Peyer's patch (tissue), 4 donors: ENCODE results near the gene GFRA4. TPM values are rescaled to one million over a fixed set of nuclear protein-coding genes. Genes with fewer than 3 reads are reported as not detected.
"Not testable (repeated sequence)": the region's sequence is repeated elsewhere in the genome, so short reads cannot be mapped to it uniquely, and the experiment has no call there.

ENCODE experiments used
- DNase-seq, 3 donors: peaks; one replicate each; pipeline ENCODE4 v3.0.0-alpha.2; 2017 to 2019
- H3K27ac ChIP-seq, 4 donors: fragments of 200-600 bp; sonication (generic); one replicate each; pipeline ENCODE4 v1.5.1; 2016 to 2019
- H3K27me3 ChIP-seq, 2 donors: fragments of 200-600 bp; sonication (generic); one replicate each; pipeline ENCODE4 v1.5.1; 2019
- H3K36me3 ChIP-seq, 3 donors: fragments of 200-600 bp; sonication (generic); one replicate each; pipeline ENCODE4 v1.5.1; 2016 to 2019
- H3K4me1 ChIP-seq, 4 donors: fragments of 200-600 bp; sonication (generic); one replicate each; pipeline ENCODE4 v1.5.1; 2016 to 2019
- H3K4me3 ChIP-seq, 4 donors: fragments of 200-600 bp; sonication (generic); 1 replicate in 3 of 4; 2 replicates in 1 of 4; pipeline ENCODE4 v1.5.1; 2016 to 2019; ENCODE audit warnings: mild to moderate bottlenecking in 1 of 4
- H3K9me3 ChIP-seq, 4 donors: fragments of 200-600 bp; sonication (generic); one replicate each; pipeline ENCODE4 v1.5.1; 2016 to 2019; ENCODE audit warnings: mild to moderate bottlenecking in 1 of 4
- POLR2A ChIP-seq, 2 donors: fragments of 450-650 bp; IDR thresholded peaks; one replicate each; pipeline ENCODE4 v1.5.1; 2017; ENCODE audit warnings: antibody characterized with exemption in 2 of 2, mild to moderate bottlenecking in 2 of 2, moderate library complexity in 2 of 2
- total RNA-seq, 4 donors: library from RNA; depleted of rRNA; stranded (reverse); fragments of >200 nt; gene quantifications; one replicate each; pipeline ENCODE4 v1.1.0, GENCODE V29; 2016
- TF ChIP-seq, protein P1 (sequence below), 6 experiments: fragments of 450-650 bp in 4 of 6; fragments of 200-600 bp in 2 of 6; sonication (generic) in 1 of 6; IDR thresholded peaks; one replicate each; pipeline ENCODE4 v1.5.1; 2017 to 2019; ENCODE audit warnings: antibody characterized with exemption in 6 of 6, mild to moderate bottlenecking in 3 of 6, moderate library complexity in 1 of 6

GFRA4 gene
- total RNA-seq, 4 donors from 2014 or later, result not detected

DNA sequence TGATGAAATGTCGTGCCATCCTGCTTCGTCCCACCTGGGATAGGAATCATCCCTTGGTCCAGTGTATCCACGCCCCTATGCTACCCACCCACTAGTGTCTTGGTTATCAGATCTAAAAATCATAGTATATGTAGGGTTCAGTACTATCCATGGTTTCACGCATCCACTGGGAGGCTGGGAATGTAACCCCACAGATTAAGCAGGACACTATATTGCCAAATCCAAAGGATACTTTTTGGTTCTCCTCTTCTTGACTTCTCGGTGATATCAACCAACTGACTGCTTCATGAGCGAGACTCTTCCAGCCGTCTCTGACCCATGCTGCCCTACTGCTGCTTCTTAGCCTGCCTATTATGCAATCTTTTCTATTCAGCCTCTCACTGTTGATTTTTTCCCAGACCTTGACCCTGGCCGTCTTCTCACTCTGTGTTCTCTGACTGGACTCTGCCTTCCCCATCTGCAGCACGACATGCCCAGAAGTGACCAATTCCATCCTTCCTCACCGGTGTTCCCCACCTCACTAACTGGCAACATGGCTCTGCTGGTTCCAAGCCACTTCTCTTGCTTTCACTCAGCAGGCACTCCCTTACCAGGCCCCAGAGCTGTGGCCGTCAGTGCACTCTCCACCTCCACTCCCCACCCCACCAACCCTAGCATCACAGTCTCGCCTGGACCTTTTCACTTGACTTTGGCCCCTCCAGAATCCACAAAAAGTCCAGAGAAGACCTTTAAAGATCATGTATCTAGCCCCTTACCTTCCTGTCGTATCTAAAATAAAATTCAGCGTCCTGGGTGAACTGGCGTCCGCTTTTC is 34.5 kb downstream of the GFRA4 start:
- Histone ChIP-seq H3K4me1 (no peaks in the 10 kb centered on the region), H3K27me3 (no peaks in the 10 kb centered on the region), H3K36me3 (peaks cover 0 to 20% (median 0%) of the 10 kb centered on the region in 3 donors), H3K9me3 (no peaks in the 10 kb centered on the region), H3K27ac (no peak overlapping the region), H3K4me3 (no peak overlapping the region)
- no peak for DNase-seq
- no peak for TF ChIP-seq POLR2A (IDR thresholded peaks at IDR 0.05)
- TF ChIP-seq, protein P1, sequence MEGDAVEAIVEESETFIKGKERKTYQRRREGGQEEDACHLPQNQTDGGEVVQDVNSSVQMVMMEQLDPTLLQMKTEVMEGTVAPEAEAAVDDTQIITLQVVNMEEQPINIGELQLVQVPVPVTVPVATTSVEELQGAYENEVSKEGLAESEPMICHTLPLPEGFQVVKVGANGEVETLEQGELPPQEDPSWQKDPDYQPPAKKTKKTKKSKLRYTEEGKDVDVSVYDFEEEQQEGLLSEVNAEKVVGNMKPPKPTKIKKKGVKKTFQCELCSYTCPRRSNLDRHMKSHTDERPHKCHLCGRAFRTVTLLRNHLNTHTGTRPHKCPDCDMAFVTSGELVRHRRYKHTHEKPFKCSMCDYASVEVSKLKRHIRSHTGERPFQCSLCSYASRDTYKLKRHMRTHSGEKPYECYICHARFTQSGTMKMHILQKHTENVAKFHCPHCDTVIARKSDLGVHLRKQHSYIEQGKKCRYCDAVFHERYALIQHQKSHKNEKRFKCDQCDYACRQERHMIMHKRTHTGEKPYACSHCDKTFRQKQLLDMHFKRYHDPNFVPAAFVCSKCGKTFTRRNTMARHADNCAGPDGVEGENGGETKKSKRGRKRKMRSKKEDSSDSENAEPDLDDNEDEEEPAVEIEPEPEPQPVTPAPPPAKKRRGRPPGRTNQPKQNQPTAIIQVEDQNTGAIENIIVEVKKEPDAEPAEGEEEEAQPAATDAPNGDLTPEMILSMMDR (IDR thresholded peaks at IDR 0.05), result no peak

DNA sequence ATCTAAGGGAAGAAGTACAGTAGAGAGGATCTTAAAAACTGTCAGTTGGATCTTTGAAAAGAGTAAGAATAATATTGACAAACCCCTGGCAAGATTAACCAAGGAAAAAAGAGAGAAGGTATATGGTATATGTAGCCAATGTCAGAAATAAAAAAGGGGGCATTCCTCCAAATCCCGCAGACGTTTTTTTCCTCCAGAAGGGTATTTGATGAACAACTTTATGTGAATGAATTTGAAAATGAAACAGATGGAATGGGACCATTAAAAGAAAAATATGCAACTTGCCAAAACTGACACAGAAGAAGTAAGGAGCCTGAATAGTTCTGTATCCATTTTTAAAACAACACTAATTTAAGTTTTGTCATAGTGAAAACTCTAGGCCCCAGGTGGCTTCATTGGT is 35.7 kb downstream of the GFRA4 start:
- H3K4me3 ChIP-seq, result no peak overlapping the region
- H3K9me3 ChIP-seq, result no peaks in the 10 kb centered on the region
- TF ChIP-seq, protein P1 (IDR thresholded peaks at IDR 0.05), result no peak
- TF ChIP-seq POLR2A (IDR thresholded peaks at IDR 0.05), result no peak
- no peaks in the 10 kb centered on the region for H3K4me1 ChIP-seq
- peaks cover 0 to 20% (median 0%) of the 10 kb centered on the region in 3 donors for H3K36me3 ChIP-seq
- H3K27ac ChIP-seq, result no peak overlapping the region
- no peak for DNase-seq
- no peaks in the 10 kb centered on the region for H3K27me3 ChIP-seq

DNA sequence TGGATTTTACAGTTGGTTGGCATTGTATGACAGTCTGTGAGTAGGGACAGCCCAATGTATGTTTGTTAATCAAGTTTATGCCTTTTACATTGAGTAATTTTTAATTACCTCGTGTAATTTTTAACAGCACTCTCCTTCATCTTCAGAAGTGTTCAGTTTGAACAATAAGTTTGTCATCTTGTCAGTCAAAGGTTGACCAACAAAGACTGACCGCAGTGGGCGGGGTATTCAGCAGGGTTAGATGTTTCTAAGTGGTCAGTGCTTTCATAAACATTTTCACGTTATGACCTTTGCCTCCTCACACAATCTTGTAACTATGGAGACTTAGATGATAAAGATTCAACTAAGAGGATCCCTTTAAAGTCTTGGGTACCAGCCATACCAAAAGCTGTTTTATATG is 40.8 kb downstream of the GFRA4 start:
- Histone ChIP-seq H3K27ac (no peak overlapping the region), H3K27me3 (no peaks in the 10 kb centered on the region), H3K4me1 (no peaks in the 10 kb centered on the region), H3K9me3 (no peaks in the 10 kb centered on the region), H3K4me3 (no peak overlapping the region), H3K36me3 (peaks cover 0 to 16% (median 0%) of the 10 kb centered on the region in 3 donors)
- TF ChIP-seq POLR2A (IDR thresholded peaks at IDR 0.05), result no peak
- no peak for DNase-seq

DNA sequence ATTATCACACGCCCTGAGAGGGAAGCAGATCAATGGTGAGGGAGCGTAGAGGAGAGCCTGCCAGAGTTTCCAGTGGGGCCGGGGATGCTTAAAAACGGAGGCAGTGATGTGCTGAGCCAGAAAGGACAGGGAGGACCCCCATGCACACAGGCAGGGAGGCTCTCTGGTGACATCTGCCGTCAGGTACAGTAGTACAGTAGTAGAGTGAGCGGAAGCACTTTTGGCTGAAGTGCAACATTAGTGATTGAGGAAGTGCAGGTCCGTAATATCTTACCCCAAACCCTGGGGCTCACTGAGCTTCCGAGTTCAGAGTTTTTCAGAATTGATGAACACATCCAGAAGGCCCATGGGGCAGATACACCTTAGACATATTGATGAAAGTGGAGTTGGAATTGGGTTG is 42.1 kb downstream of the GFRA4 start:
- H3K9me3 ChIP-seq, result no peaks in the 10 kb centered on the region
- peaks cover 0 to 26% (median 0%) of the 10 kb centered on the region in 3 donors for H3K36me3 ChIP-seq
- no peaks in the 10 kb centered on the region for H3K4me1 ChIP-seq
- H3K27ac ChIP-seq, result no peak overlapping the region
- H3K27me3 ChIP-seq, result no peaks in the 10 kb centered on the region
- H3K4me3 ChIP-seq, result no peak overlapping the region
- TF ChIP-seq, protein P1 (IDR thresholded peaks at IDR 0.05), result no peak
- TF ChIP-seq POLR2A (IDR thresholded peaks at IDR 0.05), result no peak
- DNase-seq, result no peak

DNA sequence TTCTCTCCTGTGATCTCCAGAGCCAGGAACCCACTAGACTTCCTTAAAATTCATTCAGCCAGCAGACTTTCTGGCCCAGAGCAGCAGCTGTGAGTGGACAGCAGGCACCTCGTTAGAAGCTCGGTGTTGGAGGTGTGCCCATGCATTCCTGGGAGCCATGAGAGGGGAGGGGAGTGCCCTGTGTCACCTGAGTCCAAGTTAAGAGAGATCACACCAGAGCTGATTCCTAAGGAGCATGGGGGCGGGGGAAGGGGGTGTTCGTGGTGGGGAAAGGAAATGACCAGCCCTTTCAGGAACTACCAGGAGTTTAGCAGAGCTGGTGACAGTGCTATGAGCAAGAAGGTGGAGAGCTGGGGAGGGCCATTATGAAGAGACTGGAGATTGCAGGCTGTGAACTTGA is 46.9 kb downstream of the GFRA4 start:
- no peak for DNase-seq
- H3K9me3 ChIP-seq, result no peaks in the 10 kb centered on the region
- H3K27ac ChIP-seq, result no peak overlapping the region
- no peaks in the 10 kb centered on the region for H3K27me3 ChIP-seq
- no peak overlapping the region for H3K4me3 ChIP-seq
- no peaks in the 10 kb centered on the region for H3K4me1 ChIP-seq
- peaks cover 0 to 24% (median 0%) of the 10 kb centered on the region in 3 donors for H3K36me3 ChIP-seq
- TF ChIP-seq, protein P1 (IDR thresholded peaks at IDR 0.05), result no peak
- no peak for TF ChIP-seq POLR2A (IDR thresholded peaks at IDR 0.05)

DNA sequence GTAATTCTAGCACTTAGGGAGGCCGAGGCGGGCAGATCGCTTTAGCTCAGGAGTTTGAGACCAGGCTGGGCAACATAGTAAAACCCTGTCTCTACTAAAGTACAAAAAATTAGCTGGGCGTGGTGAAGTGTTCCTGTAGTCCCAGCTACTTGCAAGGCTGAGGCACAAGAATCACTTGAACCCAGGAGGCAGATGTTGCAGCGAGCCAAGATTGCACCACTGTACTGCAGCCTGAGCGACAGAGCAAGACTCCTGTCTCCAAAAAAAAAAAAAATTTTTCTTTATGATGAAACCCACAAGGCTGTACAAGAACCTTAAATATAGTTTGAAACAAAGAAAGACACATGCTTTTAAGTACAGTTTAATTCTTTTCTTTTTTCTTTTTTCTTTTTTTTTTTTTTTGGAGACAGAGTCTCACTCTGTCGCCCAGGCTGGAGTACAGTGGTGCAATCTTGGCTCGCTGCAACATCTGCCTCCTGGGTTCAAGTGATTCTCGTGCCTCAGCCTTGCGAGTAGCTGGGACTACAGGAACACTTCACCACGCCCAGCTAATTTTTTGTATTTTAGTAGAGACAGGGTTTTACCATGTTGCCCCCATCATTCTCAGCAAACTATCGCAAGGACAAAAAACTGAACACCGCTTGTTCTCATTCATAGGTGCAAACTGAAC is 47.9 kb downstream of the GFRA4 start:
- H3K9me3 ChIP-seq, DNase-seq, H3K4me1 ChIP-seq, H3K27ac ChIP-seq, H3K4me3 ChIP-seq, H3K27me3 ChIP-seq: not testable (repeated sequence)
- peaks cover 0 to 24% (median 0%) of the 10 kb centered on the region in 3 donors for H3K36me3 ChIP-seq
